C4-2B (cell line): ENCODE measurements around the gene RHOD.

Experiments
- H3K27ac ChIP-seq: fragments of 450-650 bp; 2 replicates; pipeline ENCODE4 v1.5.1; 2017
- ZFX ChIP-seq: fragments of 450-650 bp; IDR thresholded peaks from 2 replicates; pipeline ENCODE4 v1.6.1; 2017
- TF ChIP-seq, protein P1 (sequence below): fragments of 450-650 bp; conservative IDR thresholded peaks from 2 replicates; pipeline ENCODE4 v1.5.1; 2017; ENCODE audit warnings: mild to moderate bottlenecking

The RHOD gene

GRCh38 chr11:67111261-67111660 lies 54.6 kb downstream of the RHOD start:
- TF ChIP-seq, protein P1, sequence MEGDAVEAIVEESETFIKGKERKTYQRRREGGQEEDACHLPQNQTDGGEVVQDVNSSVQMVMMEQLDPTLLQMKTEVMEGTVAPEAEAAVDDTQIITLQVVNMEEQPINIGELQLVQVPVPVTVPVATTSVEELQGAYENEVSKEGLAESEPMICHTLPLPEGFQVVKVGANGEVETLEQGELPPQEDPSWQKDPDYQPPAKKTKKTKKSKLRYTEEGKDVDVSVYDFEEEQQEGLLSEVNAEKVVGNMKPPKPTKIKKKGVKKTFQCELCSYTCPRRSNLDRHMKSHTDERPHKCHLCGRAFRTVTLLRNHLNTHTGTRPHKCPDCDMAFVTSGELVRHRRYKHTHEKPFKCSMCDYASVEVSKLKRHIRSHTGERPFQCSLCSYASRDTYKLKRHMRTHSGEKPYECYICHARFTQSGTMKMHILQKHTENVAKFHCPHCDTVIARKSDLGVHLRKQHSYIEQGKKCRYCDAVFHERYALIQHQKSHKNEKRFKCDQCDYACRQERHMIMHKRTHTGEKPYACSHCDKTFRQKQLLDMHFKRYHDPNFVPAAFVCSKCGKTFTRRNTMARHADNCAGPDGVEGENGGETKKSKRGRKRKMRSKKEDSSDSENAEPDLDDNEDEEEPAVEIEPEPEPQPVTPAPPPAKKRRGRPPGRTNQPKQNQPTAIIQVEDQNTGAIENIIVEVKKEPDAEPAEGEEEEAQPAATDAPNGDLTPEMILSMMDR, result no peak
- no peak for TF ChIP-seq ZFX
- H3K27ac ChIP-seq, result no peak overlapping the region

DNA sequence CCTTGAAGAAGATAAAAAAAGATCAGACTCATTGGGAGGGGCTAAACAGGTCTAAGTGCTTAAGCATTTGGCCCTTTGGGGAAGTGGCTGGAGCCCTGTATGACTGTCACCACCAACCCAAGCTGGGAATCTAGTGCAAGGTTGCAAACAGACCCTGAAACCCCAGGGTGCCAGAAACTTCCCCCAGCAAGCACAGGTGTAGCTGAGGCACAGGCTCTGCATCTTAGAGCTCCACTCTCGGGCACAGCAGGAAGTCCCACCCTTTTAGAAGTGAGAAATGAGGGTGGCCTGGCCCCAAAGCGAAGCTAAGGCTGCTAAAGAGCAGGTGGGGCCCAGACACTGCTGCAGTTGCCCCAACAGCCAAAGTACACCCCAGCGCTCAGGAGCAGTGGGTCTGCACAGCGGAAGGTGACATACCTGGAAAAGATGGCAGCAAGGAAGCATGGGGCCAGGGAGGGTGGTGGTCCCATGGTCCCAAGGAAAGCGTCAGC lies 56.6 kb downstream of the RHOD start:
- TF ChIP-seq, protein P1, result no peak
- TF ChIP-seq ZFX, result no peak
- H3K27ac ChIP-seq, result no peak overlapping the region

DNA sequence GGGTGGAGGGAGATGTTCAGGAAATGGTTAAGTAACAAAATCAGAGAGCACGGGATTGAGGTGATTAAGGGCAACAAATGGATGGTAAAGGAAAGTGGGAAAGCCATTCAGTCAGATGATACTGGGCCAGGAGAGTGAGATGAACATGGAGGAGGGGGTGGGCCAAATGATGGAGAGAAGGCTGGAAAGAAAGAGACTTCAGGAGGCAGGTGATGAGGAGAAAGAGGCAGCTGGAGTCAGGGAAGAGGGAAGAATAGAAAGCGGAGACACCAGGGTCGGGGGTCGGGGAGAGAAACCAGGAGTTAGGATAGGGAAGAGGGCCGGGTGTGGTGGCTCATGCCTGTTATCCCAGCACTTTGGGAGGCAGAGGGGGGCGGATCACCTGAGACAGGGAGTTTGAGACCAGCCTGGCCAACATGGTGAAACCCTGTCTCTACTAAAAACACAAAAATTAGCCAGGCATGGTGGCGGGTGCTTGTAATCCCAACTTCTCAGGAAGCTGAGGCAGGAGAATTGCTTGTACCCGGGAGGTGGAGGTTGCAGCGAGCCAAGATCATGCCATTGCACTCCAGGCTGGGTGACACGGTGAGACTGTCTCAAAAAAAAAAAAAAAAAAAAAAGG lies 57.7 kb downstream of the RHOD start:
- no peak for TF ChIP-seq ZFX
- TF ChIP-seq, protein P1, result no peak
- H3K27ac ChIP-seq, result no peak overlapping the region

- TF ChIP-seq ZFX, result no peak
- TF ChIP-seq, protein P1, result no peak
- no peak overlapping the region for H3K27ac ChIP-seq
These were observed 60.1 kb downstream of the RHOD start for GRCh38 chr11:67116758-67117105.

- H3K27ac ChIP-seq, result no peak overlapping the region
- no peak for TF ChIP-seq ZFX
- TF ChIP-seq, protein P1, result no peak
These were observed 60.5 kb downstream of the RHOD start for GRCh38 chr11:67117176-67117575.

GRCh38 chr11:67117672-67118180 lies 61.1 kb downstream of the RHOD start:
- peak overlapping the region; percentile 96; the same call in 1 of the 2 replicates for H3K27ac ChIP-seq
- no peak for TF ChIP-seq ZFX
- TF ChIP-seq, protein P1, result no peak

DNA sequence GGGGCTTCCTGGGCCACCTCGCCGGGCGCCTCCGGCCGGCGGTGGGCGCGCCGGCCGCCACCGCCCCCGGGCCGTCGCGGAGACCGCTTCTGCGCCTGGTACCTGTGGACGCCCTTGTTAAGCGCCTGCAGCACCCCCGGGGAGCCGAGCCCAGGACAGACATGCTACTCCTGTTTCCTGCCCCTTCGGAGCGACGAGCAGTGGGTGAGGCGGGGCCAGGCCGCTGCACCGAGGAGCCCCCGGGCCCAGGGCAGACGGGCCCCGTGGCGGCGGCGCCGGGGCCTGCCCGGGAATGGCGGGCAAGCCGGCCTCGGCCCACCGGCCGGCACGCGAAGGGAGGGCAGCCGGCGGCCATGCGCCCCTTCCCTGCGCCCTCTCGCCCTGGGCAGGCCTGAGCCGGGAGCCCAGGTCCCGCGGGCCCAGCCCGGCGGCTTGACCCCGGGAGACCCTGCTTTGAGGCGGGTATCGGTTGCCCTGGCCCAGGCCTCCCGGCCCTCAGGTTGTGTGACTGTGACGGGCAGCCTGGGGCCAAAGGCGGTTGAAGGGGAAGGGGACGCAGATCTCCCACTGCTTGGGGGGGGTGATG lies 61.6 kb downstream of the RHOD start:
- H3K27ac ChIP-seq, result peak overlapping the region; percentile 96
- TF ChIP-seq, protein P1, result no peak
- peak; percentile 31; the same call in 1 of the 2 replicates for TF ChIP-seq ZFX
